ENCODE data around the gene CCM2. TPM values are rescaled to one million over a fixed set of nuclear protein-coding genes. Genes with fewer than 3 reads are reported as not detected.

CCM2 gene
- total RNA-seq, 2 experiments from 2014 or later: 72.3 to 77.5 TPM

DNA sequence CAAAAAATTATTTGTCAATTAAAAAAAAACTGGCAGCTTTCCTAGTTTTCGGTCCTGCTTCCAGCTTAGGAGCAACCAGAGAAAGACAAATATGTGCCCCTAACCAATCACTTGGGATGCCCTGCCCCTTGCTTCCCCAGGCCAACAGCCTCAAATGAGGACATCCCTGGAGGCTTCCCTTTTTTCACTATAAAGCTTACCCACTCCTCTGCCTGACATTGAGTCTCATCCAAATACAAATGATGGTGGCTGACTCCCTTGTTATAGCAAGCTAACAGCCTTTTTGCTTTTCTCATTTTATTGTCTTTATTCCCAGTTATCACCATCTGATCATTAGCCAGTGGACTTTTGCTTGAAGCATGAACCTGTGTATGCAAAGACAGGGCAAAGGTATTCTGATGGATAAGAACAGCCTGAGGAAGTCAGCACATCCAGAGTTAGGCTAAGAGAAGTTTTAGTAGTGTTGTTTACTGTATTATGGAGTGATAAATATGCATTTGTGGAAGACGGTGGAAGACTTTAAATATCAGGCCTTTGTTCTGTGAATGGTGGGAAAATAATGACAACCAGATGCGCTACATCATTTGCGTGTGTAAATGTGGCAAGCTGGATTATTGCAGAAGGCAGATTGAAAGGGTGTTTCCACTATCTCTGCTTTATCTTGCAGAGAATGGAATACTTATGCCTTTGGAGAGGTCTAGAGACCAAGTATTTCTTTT lies 1.7 kb upstream of the CCM2 start:
- ATAC-seq: no peak
- Mint-ChIP-seq H3K4me1 (ENCODE audit: low read depth) (peaks cover 49% of the 10 kb centered on the region), H3K27ac (peak overlapping the region; percentile 47), H3K36me3 (ENCODE audit: low read depth) (peaks cover 16% of the 10 kb centered on the region), H3K9me3 (no peaks in the 10 kb centered on the region), H3K27me3 (no peaks in the 10 kb centered on the region), H3K4me3 (peak overlapping the region; percentile 83)
- DNase-seq: no peak
- TF ChIP-seq, protein P1, sequence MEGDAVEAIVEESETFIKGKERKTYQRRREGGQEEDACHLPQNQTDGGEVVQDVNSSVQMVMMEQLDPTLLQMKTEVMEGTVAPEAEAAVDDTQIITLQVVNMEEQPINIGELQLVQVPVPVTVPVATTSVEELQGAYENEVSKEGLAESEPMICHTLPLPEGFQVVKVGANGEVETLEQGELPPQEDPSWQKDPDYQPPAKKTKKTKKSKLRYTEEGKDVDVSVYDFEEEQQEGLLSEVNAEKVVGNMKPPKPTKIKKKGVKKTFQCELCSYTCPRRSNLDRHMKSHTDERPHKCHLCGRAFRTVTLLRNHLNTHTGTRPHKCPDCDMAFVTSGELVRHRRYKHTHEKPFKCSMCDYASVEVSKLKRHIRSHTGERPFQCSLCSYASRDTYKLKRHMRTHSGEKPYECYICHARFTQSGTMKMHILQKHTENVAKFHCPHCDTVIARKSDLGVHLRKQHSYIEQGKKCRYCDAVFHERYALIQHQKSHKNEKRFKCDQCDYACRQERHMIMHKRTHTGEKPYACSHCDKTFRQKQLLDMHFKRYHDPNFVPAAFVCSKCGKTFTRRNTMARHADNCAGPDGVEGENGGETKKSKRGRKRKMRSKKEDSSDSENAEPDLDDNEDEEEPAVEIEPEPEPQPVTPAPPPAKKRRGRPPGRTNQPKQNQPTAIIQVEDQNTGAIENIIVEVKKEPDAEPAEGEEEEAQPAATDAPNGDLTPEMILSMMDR (IDR thresholded peaks at IDR 0.05): no peak
- ChIA-PET POLR2A (interaction anchor here (0.6 to 10.5 kb wide), 4 partner anchors 17 to 106 kb away, joined by 3 to 328 read pairs (median 3); partner anchors contain the start of gene MYO1G), CTCF (interaction anchor here (0.6 to 2.3 kb wide), 7 partner anchors 9 to 138 kb away, joined by 3 to 10 read pairs (median 3); no protein-coding TSS in a partner anchor)
- intact Hi-C loops (cut with micrococcal nuclease): no loop called here

- Mint-ChIP-seq H3K27me3 (no peaks in the 10 kb centered on the region), H3K36me3 (ENCODE audit: low read depth) (peaks cover 22% of the 10 kb centered on the region), H3K27ac (peak overlapping the region; percentile 93), H3K4me3 (peak overlapping the region; percentile 83), H3K4me1 (ENCODE audit: low read depth) (peaks cover 54% of the 10 kb centered on the region), H3K9me3 (no peaks in the 10 kb centered on the region)
- TF ChIP-seq, protein P1 (IDR thresholded peaks at IDR 0.05): no peak
- ChIA-PET POLR2A (interaction anchor here (1.0 to 10.5 kb wide), 8 partner anchors 10 to 105 kb away, joined by 3 to 328 read pairs (median 5); partner anchors contain the start of gene MYO1G), CTCF (interaction anchor here (0.6 to 3.5 kb wide), 5 partner anchors 8 to 19 kb away, joined by 3 to 23 read pairs (median 3); partner anchors contain the start of gene MYO1G)
- ATAC-seq (peak; percentile 90), DNase-seq (peak; percentile 100)
- intact Hi-C loops (cut with micrococcal nuclease): loop anchor here (2.0 kb wide), 1 partner anchor 15 kb away; no protein-coding TSS in a partner anchor
These were observed 532 bp upstream of the CCM2 start for GRCh38 chr7:44999245-45000092.

DNA sequence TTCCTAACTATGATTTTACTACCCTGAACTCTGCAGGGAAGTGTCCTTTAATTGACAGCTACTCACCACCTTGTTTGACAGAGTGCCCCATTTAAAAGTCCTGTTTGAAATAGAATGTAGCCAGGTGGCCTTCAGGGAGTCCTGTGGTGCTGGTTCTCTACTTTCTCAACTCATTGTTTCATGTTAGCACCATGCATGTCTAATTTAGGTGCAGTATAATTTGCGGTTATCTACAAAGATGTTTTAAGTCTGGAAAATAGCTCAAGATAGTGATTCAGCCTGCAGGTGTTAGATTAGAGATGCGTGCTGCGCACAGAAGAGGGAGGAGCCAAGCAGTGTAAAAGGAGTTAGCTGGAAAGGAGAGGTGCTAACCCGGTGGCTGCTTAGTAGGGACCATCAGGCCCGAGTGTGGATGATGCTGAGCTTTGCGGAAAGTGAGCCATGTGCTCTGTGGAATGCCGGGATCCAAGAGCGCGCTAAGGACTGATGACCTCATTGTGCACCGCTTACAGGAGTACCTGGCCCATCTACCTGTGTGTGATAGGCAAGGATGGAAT lies 1.2 kb downstream of the CCM2 start:
- Mint-ChIP-seq H3K4me1 (ENCODE audit: low read depth) (peaks cover 53% of the 10 kb centered on the region), H3K9me3 (no peaks in the 10 kb centered on the region)
- intact Hi-C loops (cut with micrococcal nuclease): loop anchor here (2.0 kb wide), 1 partner anchor 16 kb away; no protein-coding TSS in a partner anchor

DNA sequence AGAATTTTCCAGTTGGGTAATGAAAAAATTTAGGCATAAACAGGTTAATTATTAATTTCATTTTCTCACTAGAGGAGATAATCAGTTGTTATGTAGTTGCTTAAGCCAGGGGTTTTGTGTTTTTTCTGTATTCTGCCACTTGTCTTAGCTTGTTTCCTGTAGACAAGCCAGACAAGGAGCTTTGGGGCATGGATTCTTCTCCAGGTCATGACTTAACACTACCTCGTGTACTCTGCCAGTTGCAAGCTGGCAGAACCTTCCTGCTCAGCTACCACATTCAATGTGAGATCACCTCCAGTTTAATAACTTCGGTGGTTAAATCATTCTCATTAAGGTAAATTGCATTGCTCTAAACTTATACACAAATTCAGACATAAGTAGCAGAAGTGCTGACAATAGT lies 1.8 kb downstream of the CCM2 start:
- H3K4me1 Mint-ChIP-seq (ENCODE audit: low read depth): peaks cover 52% of the 10 kb centered on the region
- H3K27ac Mint-ChIP-seq: peak overlapping the region; percentile 94
- DNase-seq (no peak), ATAC-seq (no peak)
- TF ChIP-seq, protein P1 (IDR thresholded peaks at IDR 0.05): no peak
- CTCF ChIA-PET: interaction anchor here (0.7 to 3.5 kb wide), 20 partner anchors 9 to 145 kb away, joined by 3 to 23 read pairs (median 4); partner anchors contain the start of genes MYO1G and TBRG4
- no peaks in the 10 kb centered on the region for H3K27me3 Mint-ChIP-seq
- intact Hi-C loops (cut with micrococcal nuclease): loop anchor here (2.0 kb wide), 1 partner anchor 17 kb away; no protein-coding TSS in a partner anchor
- H3K36me3 Mint-ChIP-seq (ENCODE audit: low read depth): peaks cover 33% of the 10 kb centered on the region
- H3K9me3 Mint-ChIP-seq: no peaks in the 10 kb centered on the region
- H3K4me3 Mint-ChIP-seq: peak overlapping the region; percentile 83
- POLR2A ChIA-PET: interaction anchor here (1.0 to 10.5 kb wide), 19 partner anchors 10 to 204 kb away, joined by 3 to 328 read pairs (median 6); partner anchors contain the start of genes MYO1G, PURB and TBRG4

More for the DNA sequence above, 1.2 kb downstream of the CCM2 start:
- DNase-seq (peak; percentile 83), ATAC-seq (peak; percentile 41)
- peaks cover 29% of the 10 kb centered on the region for H3K36me3 Mint-ChIP-seq (ENCODE audit: low read depth)
- no peaks in the 10 kb centered on the region for H3K27me3 Mint-ChIP-seq
- ChIA-PET CTCF (interaction anchor here (0.7 to 3.5 kb wide), 20 partner anchors 10 to 144 kb away, joined by 3 to 23 read pairs (median 4); partner anchors contain the start of genes MYO1G and TBRG4), POLR2A (interaction anchor here (0.5 to 10.5 kb wide), 24 partner anchors 10 to 394 kb away, joined by 3 to 328 read pairs (median 6); partner anchors contain the start of genes H2AZ2, MYO1G, PURB and TBRG4)
- H3K4me3 Mint-ChIP-seq: peak overlapping the region; percentile 83
- H3K27ac Mint-ChIP-seq: peak overlapping the region; percentile 94
- TF ChIP-seq, protein P1 (IDR thresholded peaks at IDR 0.05): no peak

Measured in activated CD8-positive, alpha-beta T cell treated with anti-CD3 and anti-CD28 coated beads for 36 hours (primary cell).